NCI-H2227 (cell line): ENCODE data around the gene PPAN.

ENCODE experiments used
- DNase-seq: peaks from one replicate; lab custom pipeline; 2025; ENCODE audit not compliant: unreplicated experiment; lab: John Stamatoyannopoulos, UW

PPAN gene

DNA sequence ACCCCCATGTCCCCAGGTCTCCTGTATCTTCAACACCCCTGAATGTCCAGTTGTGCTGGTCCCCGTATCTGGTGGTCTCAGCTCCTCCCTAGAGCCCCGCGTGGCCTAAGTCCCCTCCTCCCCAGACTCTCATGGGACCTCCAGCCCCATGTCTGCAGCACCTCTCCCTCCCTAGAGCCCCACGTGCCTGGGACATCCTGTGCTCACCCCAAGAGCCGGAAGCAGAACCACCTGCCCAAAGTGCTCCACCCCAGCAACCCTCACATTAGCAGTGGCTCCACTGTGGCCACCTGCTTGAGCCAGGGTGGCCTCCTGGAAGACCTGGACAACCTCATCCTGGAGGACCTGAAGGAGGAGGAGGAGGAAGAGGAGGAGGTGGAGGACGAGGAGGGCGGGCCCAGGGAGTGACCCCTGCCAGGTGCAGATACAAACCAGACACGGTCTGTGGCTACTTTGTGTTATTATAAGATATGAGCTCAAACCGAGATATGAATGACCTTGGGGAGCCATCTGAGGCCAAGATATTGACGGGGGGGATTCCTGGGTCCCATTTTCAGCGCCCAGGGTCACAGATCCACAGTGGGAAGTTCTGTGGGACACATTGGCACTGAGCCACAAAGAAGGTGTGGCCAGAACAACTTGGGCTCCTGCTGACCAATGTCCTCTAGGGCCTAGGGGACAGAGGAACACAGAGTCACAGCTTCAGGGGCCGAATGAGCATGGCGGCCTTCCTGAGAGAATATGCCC, 14.1 kb upstream of the PPAN start:
- no peak for DNase-seq

DNA sequence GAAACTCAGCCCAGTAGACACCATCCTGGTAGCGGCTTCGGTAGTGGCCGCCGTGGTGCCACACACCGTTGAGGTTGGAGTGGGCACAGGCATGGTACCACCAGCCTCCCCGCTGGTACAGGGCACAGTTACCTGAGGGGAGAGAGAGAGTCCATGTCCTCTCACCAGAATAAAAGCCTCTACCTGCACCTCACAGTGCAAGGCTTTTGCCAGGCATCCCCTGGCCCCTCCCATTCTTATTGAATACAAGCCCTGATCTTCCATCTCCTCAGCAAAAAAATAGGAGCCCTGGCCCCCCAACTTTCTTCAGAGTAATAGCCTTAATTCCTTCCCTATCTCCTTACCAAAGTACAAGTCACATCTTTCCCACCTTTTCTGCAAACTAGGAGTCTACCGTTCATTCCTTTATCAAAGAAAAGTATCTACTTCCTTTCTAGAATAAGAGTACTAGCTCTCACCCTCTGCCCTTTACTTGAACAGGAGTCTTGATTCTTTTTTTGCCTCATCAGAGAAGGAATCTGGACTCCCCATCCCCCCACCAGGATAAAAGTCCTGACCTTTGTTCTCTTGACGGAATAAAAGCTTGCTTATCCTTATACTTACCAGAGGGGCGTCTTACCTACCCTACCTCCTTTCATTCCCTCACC, 13.4 kb upstream of the PPAN start:
- no peak for DNase-seq

DNA sequence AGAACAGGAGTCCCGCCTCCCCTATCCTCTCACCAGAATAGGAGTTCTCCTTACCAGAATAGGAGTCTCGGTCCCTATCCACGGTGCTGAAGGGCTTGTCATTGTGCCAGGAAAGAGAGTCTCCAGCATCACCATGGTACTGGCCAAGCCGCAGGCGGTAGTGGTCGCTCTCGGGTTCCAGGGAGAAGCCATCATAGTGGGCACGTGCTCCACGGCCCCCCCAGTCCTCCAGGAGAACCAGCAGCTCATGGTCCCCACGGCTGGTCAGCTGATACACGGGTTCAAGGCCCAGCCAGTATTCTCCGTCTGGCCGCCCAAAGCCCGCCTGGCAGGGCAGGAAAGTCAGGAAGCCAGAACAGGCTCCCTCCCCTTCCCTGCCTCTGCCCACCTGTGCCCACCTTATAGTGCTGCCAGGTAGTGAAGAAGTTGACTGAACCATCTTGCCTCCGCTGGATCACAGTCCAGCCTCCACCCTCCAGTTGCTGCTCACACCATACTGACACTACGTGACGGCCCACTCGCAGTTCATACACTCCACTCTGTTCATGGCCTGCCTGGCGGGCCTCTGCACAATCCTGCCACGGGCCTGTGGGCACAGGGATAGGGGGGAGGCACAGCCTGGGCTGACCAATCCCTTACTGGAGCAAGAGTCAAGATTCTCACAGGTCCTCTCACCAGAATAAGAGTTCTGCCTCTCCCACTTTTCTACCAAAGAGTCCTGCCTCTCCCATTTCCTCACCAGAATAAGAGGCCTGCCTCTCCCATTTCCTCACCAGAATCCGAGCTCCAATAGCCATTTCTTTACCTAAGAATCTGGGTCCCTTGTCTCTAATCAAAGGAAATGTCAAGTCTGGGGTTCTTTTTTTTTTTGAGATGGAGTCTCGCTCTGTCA, 12.6 kb upstream of the PPAN start:
- no peak for DNase-seq

DNA sequence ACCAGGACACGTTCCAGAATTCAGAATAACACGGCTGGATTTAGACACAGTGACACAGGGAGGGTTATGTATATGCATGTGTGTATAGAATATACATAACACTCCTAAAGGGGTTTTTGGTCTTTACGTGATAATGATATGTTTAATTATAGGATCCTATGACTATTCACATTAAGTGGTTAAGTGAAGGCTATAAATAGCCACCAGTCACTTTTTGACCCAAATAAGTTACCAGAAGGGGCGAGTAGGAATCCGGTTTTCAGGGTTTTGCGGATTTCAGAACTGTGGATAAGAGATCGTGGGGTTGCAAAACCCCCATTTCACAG, 10.6 kb upstream of the PPAN start:
- no peak for DNase-seq

DNA sequence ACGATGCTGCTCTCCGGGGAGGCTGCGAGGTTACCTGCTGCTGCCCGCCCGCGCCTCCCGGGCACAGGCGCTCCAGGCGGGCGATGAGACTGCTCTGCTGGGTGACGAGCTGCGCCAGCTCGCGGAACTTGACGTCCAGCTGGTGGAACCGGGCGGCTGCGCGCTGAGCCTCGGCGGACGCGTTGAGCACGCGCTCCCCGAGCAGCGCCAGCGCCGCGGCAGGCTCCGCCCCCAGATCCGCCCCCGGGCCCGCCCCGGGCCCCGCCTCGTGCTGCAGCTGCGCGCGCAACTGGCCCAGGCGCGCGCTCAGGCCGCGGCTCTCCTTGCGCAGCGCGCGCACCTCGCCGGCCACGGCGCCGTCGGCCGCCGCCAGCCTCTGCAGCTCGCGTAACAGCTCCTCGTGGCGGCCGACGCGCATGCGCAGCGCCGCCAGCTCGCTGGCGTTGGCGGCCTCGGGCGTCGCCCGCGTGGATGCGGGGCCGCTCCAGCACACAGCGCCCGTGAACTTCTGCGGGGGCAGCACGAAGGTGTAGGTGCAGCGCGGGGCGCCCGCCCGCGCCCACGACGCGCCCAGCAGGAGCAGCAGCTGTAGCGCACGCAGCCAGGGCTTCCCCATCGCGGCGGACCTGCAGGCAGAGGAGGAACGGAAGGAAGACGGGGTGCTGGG, 10.1 kb upstream of the PPAN start:
- DNase-seq = peak; percentile 93

DNA sequence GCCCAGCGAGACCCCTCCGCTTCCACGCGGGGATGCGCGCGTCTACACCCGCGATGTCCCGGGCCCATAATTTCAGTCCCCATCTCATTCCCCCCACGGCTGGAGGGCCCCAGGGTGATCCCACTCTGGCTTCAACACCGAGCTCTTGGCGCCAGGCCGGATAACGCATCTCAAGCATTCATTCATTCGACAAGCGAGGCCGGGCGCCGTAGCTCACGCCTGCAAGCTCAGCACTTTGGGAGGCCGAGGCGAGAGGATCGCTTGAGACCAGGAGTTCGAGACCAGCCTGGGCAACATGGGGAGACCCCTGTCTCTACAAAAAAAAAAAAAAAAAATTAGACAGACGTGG, 9.6 kb upstream of the PPAN start:
- DNase-seq = no peak

DNA sequence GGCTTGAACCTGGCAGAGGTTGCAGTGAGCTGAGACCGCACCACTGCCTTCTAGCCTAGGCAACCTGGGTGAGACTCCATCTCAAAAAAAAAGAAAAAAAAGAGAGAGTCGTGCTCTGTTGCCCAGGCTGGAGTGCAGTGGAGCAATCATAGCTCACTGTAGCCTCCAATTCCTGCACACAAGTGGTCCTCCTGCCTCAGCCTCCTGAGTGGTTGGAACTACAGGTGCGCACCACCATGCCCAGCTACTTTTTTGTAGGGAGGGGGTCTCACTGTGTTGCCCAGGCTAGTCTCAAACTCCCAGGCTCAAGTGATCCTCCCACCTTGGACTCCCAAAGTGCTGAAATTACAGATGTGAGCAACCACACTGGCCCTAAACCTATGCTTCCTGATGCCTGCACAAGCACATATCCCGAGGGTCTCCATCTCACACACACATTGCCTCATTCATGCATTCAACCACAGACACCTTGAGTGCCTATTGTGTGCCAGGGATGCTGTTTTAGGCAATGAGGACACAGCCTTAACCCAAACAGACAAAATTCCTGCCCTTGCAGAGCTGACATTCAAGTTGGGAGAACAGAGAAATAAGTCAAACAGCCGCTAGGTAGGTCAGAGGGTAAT, 5.9 kb upstream of the PPAN start:
- no peak for DNase-seq

DNA sequence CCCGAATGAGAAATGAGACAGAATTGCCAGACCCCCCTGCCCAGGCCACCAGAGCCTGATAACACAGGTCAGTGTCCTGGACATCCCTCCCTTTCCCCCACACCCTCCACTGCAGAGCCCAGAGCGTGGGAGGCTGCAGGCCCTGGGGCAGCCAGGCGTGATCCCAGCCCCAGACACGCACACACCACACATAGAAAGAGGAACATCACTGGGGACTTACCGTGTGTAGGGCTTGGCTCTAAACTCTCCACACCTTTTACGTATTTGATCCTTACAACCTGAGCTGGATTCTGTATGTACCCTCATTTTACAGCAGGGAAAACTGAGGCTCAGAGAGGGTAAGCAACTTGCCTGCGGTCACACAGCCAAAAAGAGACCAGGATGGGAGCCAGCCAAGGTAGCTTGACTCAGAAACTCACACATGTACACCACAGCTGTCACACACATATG, 3.4 kb upstream of the PPAN start:
- no peak for DNase-seq

DNA sequence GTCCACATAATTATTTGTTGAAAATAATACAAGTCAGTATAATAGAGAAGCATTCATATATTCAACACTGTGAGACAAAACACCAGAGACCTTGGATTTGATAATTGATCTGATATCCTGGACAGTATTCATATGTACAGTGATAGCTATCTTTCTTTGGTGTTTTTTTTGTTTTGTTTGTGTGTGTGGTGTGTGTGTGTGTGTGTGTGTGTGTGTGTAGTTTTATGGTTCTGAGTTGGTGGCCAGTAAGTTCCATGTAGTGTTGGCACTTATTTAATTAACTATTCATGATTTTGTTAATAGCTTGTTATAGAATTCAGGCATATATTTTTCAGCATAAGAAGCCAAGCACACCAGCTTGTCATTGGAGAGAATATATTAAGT, 2.0 kb upstream of the PPAN start:
- no peak for DNase-seq

DNA sequence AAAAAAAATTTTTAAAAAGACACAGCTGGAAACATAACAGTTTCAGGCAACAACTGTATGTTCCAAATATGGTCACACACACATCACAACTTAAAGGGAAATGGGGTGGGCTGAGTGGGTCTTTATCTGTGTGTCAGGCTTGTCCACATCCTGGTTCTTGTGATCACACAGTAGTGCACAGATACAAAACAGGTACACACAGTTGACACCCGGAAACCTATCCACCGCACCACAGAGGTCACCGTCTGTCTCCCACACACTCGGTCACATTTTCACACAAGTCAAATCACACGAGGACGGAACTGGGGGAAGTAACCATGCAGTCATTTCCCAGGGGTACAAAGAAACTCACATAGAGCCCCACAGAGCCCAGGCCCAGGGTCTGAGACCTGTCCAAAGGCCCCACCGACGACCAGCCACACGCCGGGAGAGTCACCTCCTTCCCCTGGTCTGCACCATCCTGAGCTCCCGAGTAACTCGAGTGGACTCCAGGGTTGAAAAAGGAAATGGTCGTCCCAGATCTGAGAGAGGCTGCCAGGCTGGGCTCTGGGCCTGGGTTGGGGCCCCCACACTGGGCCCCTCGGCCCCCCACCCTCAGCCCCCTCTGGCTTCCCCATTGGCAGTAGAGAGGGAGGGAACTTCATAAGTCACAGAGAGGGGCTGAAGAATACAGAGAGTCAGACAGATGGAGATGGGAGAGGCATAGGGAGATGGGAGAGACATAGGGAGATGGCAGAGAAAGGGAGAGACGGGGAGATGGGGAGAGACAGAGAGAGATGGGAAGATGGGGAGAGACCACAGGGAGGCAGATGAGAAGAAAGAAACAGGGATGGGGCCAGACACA, 1.3 kb upstream of the PPAN start:
- no peak for DNase-seq

DNA sequence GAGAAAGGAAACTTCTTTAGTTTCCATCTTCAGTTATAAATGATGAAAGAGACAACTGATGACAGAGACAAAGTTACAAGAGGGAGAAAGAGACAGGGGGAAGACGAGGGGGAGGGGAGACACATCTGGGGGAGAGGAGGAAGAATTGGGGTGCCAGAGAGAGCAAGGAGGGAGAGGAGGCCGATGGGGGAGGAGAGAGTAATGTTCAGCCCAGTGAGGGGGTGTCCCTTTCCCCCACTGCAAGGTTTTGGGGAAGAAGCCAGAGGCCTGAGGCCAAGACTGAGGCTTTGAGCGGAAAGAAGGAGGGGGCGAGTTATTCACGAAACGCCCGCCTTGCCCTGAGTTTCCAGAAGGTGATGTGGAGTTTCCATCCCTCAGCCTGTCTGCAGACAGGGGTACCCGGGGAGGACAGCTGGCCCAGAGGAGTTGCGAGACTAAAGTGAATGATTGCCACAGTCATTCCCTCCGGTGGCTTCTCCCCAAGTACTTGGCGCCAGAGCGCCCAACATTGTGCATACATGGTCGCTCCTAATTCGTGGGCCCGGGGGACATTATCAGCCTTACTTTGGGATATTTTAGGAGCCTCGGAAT, 558 bp upstream of the PPAN start:
- DNase-seq = no peak

DNA sequence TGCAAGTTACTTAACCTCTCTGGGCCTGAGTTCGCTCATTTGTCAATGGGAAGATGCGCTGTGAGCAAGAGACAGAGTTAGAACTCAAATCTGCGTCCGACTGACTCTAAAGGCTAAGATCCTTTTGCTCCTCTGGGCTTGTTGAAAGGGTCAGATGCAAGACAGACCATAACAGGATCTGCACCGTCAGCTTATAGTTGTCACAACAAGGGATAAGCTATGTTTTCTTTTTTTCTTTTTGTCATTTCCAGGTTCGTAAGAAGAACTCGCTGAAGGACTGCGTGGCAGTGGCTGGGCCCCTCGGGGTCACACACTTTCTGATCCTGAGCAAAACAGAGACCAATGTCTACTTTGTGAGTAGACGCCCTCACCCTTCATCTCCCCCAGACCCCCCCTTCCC, 1.1 kb downstream of the PPAN start:
- DNase-seq = no peak

DNA sequence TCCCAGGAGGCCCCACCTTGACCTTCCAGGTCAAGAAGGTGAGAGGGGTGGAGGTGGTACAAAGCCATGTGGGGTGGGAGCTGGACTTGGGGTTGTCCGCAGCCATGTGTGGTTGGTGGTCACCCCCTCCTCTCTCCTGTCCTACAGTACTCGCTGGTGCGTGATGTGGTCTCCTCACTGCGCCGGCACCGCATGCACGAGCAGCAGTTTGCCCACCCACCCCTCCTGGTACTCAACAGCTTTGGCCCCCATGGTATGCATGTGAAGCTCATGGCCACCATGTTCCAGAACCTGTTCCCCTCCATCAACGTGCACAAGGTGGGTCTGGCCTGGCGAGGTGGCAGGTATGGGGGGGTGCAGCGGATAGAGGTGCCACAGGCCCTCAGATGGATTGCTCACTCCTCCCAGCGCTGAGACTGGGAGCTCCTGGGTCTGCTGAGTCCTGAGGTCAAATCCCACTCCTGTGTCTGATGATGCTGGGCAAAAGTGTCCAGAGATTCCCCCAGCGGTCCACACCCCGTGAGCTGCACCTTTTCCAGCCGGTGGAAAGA, 1.7 kb downstream of the PPAN start:
- no peak for DNase-seq

DNA sequence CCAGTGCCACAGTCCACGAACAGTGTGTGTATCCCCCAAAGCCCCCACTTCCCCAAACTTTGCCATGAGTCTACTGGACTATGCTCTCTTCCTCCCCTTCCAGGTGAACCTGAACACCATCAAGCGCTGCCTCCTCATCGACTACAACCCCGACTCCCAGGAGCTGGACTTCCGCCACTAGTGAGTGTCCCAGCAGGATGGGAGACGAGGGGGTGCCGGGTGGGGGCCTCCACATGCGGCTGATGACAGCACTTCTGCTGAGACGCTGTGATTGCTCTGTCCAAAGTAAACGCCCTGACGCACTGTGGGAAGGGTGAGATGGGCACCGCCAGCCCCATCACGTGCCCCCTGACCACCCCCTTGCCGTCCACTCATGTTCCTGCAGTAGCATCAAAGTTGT, 3.4 kb downstream of the PPAN start:
- DNase-seq = no peak

DNA sequence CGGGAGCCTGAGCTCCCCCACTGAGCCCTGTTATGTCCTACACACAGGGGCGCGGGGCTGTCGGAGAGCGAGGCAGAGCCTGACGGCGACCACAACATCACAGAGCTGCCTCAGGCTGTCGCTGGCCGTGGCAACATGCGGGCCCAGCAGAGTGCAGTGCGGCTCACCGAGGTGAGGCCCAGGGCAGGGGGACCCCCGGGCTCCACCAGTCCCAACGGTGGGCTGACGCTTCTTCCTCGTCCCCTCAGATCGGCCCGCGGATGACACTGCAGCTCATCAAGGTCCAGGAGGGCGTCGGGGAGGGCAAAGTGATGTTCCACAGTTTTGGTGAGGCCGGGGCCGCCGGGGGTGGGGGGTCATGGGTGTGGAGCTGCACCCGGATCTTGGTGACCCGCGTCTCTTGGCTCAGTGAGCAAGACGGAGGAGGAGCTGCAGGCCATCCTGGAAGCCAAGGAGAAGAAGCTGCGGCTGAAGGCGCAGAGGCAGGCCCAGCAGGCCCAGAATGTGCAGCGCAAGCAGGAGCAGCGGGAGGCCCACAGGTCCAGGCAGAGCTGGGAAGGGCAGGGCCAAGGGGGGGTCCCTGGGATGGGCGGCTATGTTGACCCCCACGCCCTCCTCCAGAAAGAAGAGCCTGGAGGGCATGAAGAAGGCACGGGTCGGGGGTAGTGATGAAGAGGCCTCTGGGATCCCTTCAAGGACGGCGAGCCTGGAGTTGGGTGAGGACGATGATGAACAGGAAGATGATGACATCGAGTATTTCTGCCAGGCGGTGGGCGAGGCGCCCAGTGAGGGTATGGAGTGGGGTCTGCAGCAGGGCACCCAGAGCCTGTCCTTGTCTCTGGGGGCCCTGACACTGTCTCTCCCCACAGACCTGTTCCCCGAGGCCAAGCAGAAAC, 4.2 kb downstream of the PPAN start:
- DNase-seq = no peak

DNA sequence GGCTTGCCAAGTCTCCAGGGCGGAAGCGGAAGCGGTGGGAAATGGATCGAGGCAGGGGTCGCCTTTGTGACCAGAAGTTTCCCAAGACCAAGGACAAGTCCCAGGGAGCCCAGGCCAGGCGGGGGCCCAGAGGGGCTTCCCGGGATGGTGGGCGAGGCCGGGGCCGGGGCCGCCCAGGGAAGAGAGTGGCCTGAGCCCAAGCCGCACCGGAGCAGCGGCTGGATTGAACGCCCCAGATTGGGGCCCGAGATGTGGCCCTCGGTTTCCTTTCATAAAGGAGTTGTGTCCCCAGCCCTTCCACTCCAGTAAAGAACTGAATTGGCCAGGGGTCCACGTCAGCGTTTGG, 4.8 kb downstream of the PPAN start:
- no peak for DNase-seq

DNA sequence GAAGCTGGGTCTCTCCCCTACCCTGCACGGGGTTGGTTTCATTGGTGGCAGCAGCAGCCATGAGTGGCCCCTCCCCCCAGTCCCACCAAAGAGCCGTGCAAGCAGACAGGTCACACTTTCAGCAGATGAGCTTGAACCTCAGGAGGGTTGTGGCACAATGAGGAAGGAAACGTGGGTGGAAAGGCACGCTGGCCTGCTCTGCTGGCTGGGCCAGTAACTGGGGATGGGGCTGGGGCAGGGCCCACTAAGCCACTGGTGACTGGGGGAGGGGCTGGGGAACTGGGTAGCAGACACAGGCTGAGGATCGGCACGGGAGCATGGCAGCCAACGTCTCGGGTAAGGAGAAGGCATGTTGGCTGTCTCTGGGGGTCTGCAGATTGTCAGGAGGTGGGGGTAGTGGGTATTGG, 5.2 kb downstream of the PPAN start, which contains the start of gene P2RY11:
Gene P2RY11, plus strand, starts transcription at position 289 of the 407 bp plus-strand sequence. Its CDS starts 29 bp downstream, at position 318.
- no peak for DNase-seq

DNA sequence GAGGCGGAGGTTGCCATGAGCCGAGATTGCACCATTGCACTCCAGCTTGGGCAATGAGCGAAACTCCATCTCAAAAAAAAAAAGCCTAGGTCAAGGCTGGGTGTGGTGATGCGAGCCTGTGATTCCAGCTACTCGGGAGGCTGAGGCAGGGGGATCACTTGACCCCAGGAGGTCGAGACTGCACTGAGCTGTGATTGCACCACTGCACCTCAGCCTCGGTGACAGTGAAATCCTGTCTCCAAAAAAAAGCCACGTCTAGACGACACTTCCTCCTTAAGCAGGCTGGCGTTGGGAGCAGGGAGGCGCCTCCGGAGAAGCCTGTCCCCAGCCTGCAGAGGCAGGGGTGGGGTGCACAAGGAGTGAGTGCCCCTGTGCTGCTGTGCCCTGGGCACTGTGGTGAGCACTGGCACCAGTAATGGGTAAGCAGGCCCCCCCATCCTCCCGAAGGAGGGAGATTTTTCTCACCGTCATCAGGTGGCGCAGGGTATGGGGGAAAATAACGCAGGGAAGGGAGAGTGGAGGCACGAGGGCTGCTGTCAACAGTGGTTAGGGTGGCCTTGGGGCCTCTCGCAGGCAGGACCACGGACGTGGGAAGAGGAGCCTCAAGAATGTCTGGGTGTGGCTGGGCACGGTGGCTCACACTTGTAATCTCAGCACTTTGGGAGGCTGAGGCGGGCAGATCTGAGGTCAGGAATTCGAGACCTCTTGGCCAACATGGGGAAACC, 6.0 kb downstream of the PPAN start:
- DNase-seq = no peak
